Peyer's patch (tissue), 4 donors: Measurements from ENCODE around the gene ERC2.

ENCODE experiments used
- CTCF ChIP-seq, 6 experiments: fragments of 450-650 bp in 4 of 6; fragments of 200-600 bp in 2 of 6; sonication (generic) in 1 of 6; IDR thresholded peaks; one replicate each; pipeline ENCODE4 v1.5.1; 2017 to 2019; ENCODE audit warnings: antibody characterized with exemption in 6 of 6, mild to moderate bottlenecking in 3 of 6, moderate library complexity in 1 of 6
- POLR2A ChIP-seq, 2 donors: fragments of 450-650 bp; IDR thresholded peaks; one replicate each; pipeline ENCODE4 v1.5.1; 2017; ENCODE audit warnings: antibody characterized with exemption in 2 of 2, mild to moderate bottlenecking in 2 of 2, moderate library complexity in 2 of 2

- TF ChIP-seq CTCF (IDR thresholded peaks at IDR 0.05) (no peak), POLR2A (IDR thresholded peaks at IDR 0.05) (no peak)
These were observed 775.8 kb downstream of the ERC2 start for GRCh38 chr3:55692295-55692956.
